Activated T-helper 1 cell treated with anti-CD3 and anti-CD28 coated beads, Interleukin-12 subunit alpha, Interleukin-12 subunit beta, Interleukin-2, Interleukin-4 antibody, amounts not matched to agents 30 ng/mL and 10 ng/mL and 1 ng/mL, durations not matched to agents 14 hours and 24 hours and 36 hours (primary cell): ENCODE measurements around the gene PDE6B. TPM values are rescaled to one million over a fixed set of nuclear protein-coding genes. Genes with fewer than 3 reads are reported as not detected.
"Not testable (repeated sequence)": the region's sequence is repeated elsewhere in the genome, so short reads cannot be mapped to it uniquely, and the experiment has no call there.

Experiments used
- DNase-seq: peaks from one replicate; pipeline ENCODE4 v3.0.0; 2021; ENCODE audit warnings: low spot score
- H3K27ac Mint-ChIP-seq: one replicate; pipeline ENCODE4 v1.8.0; 2021; ENCODE audit warnings: mild to moderate bottlenecking, mixed read lengths
- H3K27me3 Mint-ChIP-seq: one replicate; pipeline ENCODE4 v1.8.0; 2022; ENCODE audit warnings: mild to moderate bottlenecking, moderate library complexity, mixed read lengths; ENCODE audit not compliant: insufficient read depth
- H3K36me3 Mint-ChIP-seq: one replicate; pipeline ENCODE4 v1.8.0; 2021; ENCODE audit warnings: low read depth, mixed read lengths
- H3K4me1 Mint-ChIP-seq: one replicate; pipeline ENCODE4 v1.8.0; 2021; ENCODE audit warnings: low read depth, mixed read lengths
- H3K4me3 Mint-ChIP-seq: one replicate; pipeline ENCODE4 v1.8.0; 2021; ENCODE audit warnings: mild to moderate bottlenecking, moderate library complexity, mixed read lengths
- H3K9me3 Mint-ChIP-seq: one replicate; pipeline ENCODE4 v1.8.0; 2021; ENCODE audit warnings: mixed read lengths
- intact Hi-C: fragments of 100-400 bp; cut with micrococcal nuclease; formaldehyde crosslinking; loops from one replicate; pipeline ENCODE4 v1.15.1; 2024
- total RNA-seq: library from RNA; stranded (reverse); gene quantifications from 2 replicates; pipeline ENCODE4 v1.2.3, GENCODE V29; 2022

The PDE6B gene
- total RNA-seq, 1 donor from 2014 or later: 10.1 TPM

GRCh38 chr4:642366-642765, 17.0 kb downstream of the PDE6B start:
- H3K27me3 Mint-ChIP-seq, H3K27ac Mint-ChIP-seq, DNase-seq, H3K4me1 Mint-ChIP-seq, H3K36me3 Mint-ChIP-seq, H3K4me3 Mint-ChIP-seq, intact Hi-C loops: not testable (repeated sequence)
- H3K9me3 Mint-ChIP-seq: peaks cover 17% of the 10 kb centered on the region

DNA sequence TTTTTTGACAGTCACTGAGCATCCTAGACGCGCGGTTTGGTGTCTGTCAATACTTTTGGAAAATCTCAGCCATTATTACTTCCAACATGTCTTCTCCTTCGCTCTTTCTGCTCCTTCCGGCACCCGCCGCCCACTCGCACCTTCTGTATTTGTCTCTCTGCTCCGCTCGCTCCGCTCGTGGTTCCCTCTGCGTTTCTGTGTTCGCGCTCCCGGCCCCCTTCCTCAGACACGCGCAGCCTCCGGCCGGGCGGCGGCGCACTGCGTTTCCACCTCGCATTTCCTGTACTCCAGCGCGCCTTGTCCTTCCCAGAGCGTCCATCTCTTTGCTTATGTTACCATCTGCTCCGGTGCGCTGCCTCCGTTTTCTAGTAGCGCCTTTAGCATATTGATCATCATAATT, 21.1 kb downstream of the PDE6B start:
- intact Hi-C loops: no loop called here
- H3K27me3 Mint-ChIP-seq: no peaks in the 10 kb centered on the region
- peak overlapping the region; percentile 0 for H3K27ac Mint-ChIP-seq
- H3K4me3 Mint-ChIP-seq: peak overlapping the region; percentile 30
- no peaks in the 10 kb centered on the region for H3K4me1 Mint-ChIP-seq
- peaks cover 8% of the 10 kb centered on the region for H3K9me3 Mint-ChIP-seq
- H3K36me3 Mint-ChIP-seq: no peaks in the 10 kb centered on the region
- no peak for DNase-seq

- Mint-ChIP-seq H3K4me3 (no peak overlapping the region), H3K27me3 (peaks cover 3% of the 10 kb centered on the region), H3K4me1 (no peaks in the 10 kb centered on the region), H3K36me3 (no peaks in the 10 kb centered on the region), H3K9me3 (peaks cover 8% of the 10 kb centered on the region), H3K27ac (no peak overlapping the region)
- intact Hi-C loops: no loop called here
- no peak for DNase-seq
Measured at GRCh38 chr4:647481-647880, 22.1 kb downstream of the PDE6B start.

GRCh38 chr4:648579-649292, 23.4 kb downstream of the PDE6B start:
- Mint-ChIP-seq H3K27ac (no peak overlapping the region), H3K27me3 (peaks cover 3% of the 10 kb centered on the region), H3K36me3 (no peaks in the 10 kb centered on the region), H3K4me3 (no peak overlapping the region), H3K4me1 (no peaks in the 10 kb centered on the region), H3K9me3 (peaks cover 8% of the 10 kb centered on the region)
- DNase-seq: no peak
- intact Hi-C loops: no loop called here

- intact Hi-C loops: no loop called here
- DNase-seq: no peak
- Mint-ChIP-seq H3K27ac (no peak overlapping the region), H3K36me3 (no peaks in the 10 kb centered on the region), H3K9me3 (peaks cover 8% of the 10 kb centered on the region), H3K4me3 (no peak overlapping the region), H3K27me3 (peaks cover 3% of the 10 kb centered on the region), H3K4me1 (no peaks in the 10 kb centered on the region)
Measured at GRCh38 chr4:649293-649625, 23.9 kb downstream of the PDE6B start.

- Mint-ChIP-seq H3K27me3 (peaks cover 3% of the 10 kb centered on the region), H3K9me3 (peaks cover 6% of the 10 kb centered on the region), H3K27ac (no peak overlapping the region), H3K36me3 (no peaks in the 10 kb centered on the region), H3K4me1 (no peaks in the 10 kb centered on the region), H3K4me3 (no peak overlapping the region)
- no peak for DNase-seq
- intact Hi-C loops: no loop called here
Measured at GRCh38 chr4:649751-650310, 24.5 kb downstream of the PDE6B start.

GRCh38 chr4:650461-650860, 25.1 kb downstream of the PDE6B start:
- no peaks in the 10 kb centered on the region for H3K36me3 Mint-ChIP-seq
- DNase-seq: no peak
- peaks cover 3% of the 10 kb centered on the region for H3K9me3 Mint-ChIP-seq
- intact Hi-C loops: no loop called here
- no peak overlapping the region for H3K4me3 Mint-ChIP-seq
- H3K27ac Mint-ChIP-seq: no peak overlapping the region
- peaks cover 3% of the 10 kb centered on the region for H3K27me3 Mint-ChIP-seq
- no peaks in the 10 kb centered on the region for H3K4me1 Mint-ChIP-seq

GRCh38 chr4:650951-651883, 25.8 kb downstream of the PDE6B start:
- Mint-ChIP-seq H3K4me3 (no peak overlapping the region), H3K36me3 (no peaks in the 10 kb centered on the region), H3K27me3 (peaks cover 3% of the 10 kb centered on the region), H3K27ac (no peak overlapping the region), H3K9me3 (no peaks in the 10 kb centered on the region), H3K4me1 (no peaks in the 10 kb centered on the region)
- intact Hi-C loops: no loop called here
- no peak for DNase-seq

GRCh38 chr4:651884-652642, 26.7 kb downstream of the PDE6B start:
- no peak overlapping the region for H3K4me3 Mint-ChIP-seq

GRCh38 chr4:653080-653821, 27.9 kb downstream of the PDE6B start:
- DNase-seq: no peak
- Mint-ChIP-seq H3K27me3 (peaks cover 3% of the 10 kb centered on the region), H3K4me3 (no peak overlapping the region), H3K27ac (no peak overlapping the region), H3K9me3 (no peaks in the 10 kb centered on the region), H3K36me3 (no peaks in the 10 kb centered on the region), H3K4me1 (no peaks in the 10 kb centered on the region)
- intact Hi-C loops: no loop called here

More at GRCh38 chr4:651884-652642, 26.7 kb downstream of the PDE6B start:
- H3K27me3 Mint-ChIP-seq: peaks cover 3% of the 10 kb centered on the region
- H3K4me1 Mint-ChIP-seq: no peaks in the 10 kb centered on the region
- intact Hi-C loops: no loop called here
- H3K9me3 Mint-ChIP-seq: no peaks in the 10 kb centered on the region
- H3K36me3 Mint-ChIP-seq: no peaks in the 10 kb centered on the region
- H3K27ac Mint-ChIP-seq: no peak overlapping the region
- DNase-seq: no peak

DNA sequence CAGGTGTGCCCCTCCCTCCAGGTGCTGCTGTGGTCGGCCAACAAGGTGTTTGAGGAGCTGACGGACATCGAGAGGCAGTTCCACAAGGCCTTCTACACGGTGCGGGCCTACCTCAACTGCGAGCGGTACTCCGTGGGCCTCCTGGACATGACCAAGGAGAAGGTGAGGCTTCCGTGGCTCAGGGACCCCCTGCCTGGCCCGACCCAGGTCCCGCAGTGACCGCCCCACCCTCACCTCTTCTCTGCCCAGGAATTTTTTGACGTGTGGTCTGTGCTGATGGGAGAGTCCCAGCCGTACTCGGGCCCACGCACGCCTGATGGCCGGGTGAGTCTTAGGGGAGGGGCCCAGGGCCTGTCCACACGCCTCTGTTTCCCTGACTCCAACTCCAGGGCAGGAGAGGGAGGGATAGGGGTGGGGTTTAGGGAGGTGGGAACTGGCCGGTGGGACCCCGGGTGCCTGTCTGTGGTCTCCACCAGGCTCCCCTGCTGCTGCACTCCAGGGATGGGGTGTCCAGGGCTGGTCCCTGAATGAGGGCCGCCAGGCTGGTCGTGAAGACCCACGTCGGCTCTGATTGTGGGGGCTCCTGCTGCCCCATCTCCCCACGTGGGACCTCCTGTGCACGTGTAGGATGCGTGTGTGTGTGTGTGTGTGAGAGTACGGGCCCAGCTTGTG, 28.6 kb downstream of the PDE6B start:
- H3K36me3 Mint-ChIP-seq: no peaks in the 10 kb centered on the region
- no peaks in the 10 kb centered on the region for H3K9me3 Mint-ChIP-seq
- intact Hi-C loops: no loop called here
- peaks cover 3% of the 10 kb centered on the region for H3K27me3 Mint-ChIP-seq
- H3K4me1 Mint-ChIP-seq: no peaks in the 10 kb centered on the region
- H3K27ac Mint-ChIP-seq: no peak overlapping the region
- H3K4me3 Mint-ChIP-seq: no peak overlapping the region
- no peak for DNase-seq

DNA sequence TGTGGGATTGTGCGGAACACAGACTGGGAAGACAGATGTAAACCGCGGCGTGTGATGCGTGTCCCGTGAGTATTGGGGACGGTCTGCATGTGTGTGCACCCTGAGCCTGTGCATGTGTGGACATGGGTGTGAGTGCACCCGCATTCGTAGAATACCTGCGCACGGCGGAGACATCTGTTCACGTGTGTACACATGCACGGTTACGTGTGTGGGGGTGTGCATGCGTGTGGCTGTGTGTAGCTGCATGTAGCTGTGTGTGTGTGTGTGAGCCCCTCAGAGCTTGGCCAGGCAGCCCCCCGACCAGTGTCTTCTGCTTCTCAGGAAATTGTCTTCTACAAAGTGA, 29.1 kb downstream of the PDE6B start:
- H3K27ac Mint-ChIP-seq: no peak overlapping the region
- H3K27me3 Mint-ChIP-seq: peaks cover 3% of the 10 kb centered on the region
- intact Hi-C loops: no loop called here
- no peaks in the 10 kb centered on the region for H3K36me3 Mint-ChIP-seq
- H3K4me3 Mint-ChIP-seq: no peak overlapping the region
- H3K9me3 Mint-ChIP-seq: no peaks in the 10 kb centered on the region
- H3K4me1 Mint-ChIP-seq: no peaks in the 10 kb centered on the region
- no peak for DNase-seq
